Adipocyte (in vitro differentiated cells): ENCODE data around the gene TENT5D.

Source experiments
- DNase-seq: peaks from one replicate; pipeline ENCODE4 v3.0.0-alpha.2; 2015; ENCODE audit warnings: low read depth
- H3K27me3 ChIP-seq: replicated peaks from 2 replicates; pipeline ENCODE4 v1.7.0; 2013; ENCODE audit warnings: mild to moderate bottlenecking, low read length, moderate library complexity; ENCODE audit not compliant: control insufficient read depth, insufficient read depth
- H3K36me3 ChIP-seq: 2 replicates; pipeline ENCODE4 v1.7.0; 2013; ENCODE audit warnings: low read length, mild to moderate bottlenecking, moderate library complexity; ENCODE audit not compliant: control insufficient read depth, insufficient read depth, severe bottlenecking
- H3K4me1 ChIP-seq: 2 replicates; pipeline ENCODE4 v1.7.0; 2013; ENCODE audit warnings: mild to moderate bottlenecking, low read length, moderate library complexity; ENCODE audit not compliant: control insufficient read depth, insufficient read depth
- H3K4me3 ChIP-seq: 2 replicates; pipeline ENCODE4 v1.7.0; 2013; ENCODE audit warnings: mild to moderate bottlenecking, low read length, moderate library complexity
- H3K9ac ChIP-seq: 2 replicates; pipeline ENCODE4 v1.7.0; 2013; ENCODE audit warnings: mild to moderate bottlenecking, low read length, moderate library complexity
- H3K9me3 ChIP-seq: 2 replicates; pipeline ENCODE4 v1.7.0; 2013; ENCODE audit warnings: mild to moderate bottlenecking, low read length, moderate library complexity; ENCODE audit not compliant: control insufficient read depth

TENT5D gene

DNA sequence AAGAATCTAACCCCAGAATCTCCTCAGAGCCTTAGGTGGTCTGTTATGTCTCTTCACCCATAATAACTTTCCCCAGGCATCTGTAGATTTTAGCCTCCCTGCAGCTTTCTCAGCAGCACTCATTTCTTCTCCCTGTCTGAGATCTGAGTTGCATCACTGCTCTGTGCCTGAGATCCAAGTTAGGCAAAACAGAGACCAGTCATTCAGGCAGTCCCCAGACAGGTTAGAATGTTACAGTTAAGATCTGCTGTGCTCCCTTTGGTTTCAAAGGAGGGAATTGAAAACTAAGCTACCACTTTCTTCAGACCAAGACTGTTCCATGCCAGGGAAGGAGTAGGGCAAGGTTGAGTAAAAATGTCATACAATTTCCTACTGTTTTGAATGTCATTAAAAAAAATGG is 65.3 kb downstream of the TENT5D start:
- Histone ChIP-seq H3K9ac (no peak overlapping the region), H3K4me1 (no peaks in the 10 kb centered on the region), H3K9me3 (peaks cover 10% of the 10 kb centered on the region), H3K36me3 (no peaks in the 10 kb centered on the region), H3K4me3 (no peak overlapping the region), H3K27me3 (peaks cover 7% of the 10 kb centered on the region)
- DNase-seq: no peak

DNA sequence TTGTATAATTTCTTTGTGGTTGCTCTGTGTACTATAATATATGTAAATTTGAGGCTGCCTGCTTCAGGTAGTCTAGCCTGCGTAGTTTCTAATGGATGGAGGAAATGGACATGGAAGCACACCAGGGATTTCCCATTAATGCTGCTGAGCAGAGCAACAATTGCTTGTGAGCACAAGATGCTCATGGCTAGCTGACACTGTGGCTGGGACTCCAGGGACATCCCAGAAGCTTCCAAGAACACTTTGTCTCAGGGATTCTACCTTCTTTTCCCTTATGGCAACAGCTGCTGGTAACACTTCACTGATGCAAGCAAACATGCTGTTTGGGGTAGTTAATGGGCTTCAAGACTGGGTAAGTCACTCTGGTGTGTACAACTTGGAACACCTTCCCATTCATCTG is 66.1 kb downstream of the TENT5D start:
- H3K27me3 ChIP-seq: peaks cover 7% of the 10 kb centered on the region
- H3K36me3 ChIP-seq: no peaks in the 10 kb centered on the region
- no peak overlapping the region for H3K4me3 ChIP-seq
- no peak overlapping the region for H3K9ac ChIP-seq
- peaks cover 11% of the 10 kb centered on the region for H3K9me3 ChIP-seq
- DNase-seq: no peak
- H3K4me1 ChIP-seq: no peaks in the 10 kb centered on the region

DNA sequence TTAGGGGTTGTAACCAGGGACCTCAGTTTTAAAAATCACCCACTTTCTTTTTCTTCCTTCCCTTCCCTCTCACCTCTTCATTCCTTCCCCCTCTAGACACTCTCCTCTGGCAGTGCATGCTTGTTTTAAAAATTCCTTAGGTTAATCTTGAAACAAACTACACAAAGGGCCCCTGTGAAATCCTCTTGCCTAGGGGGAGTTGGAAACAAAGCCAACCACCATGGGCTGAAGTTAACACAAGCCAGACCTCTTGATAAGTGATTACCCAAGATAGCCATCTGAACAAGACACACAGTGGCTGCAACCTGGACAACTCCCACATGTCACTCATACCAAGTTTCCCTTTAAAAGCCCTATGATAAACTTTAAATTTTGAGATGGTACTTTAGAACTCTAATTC is 68.9 kb downstream of the TENT5D start:
- H3K4me3 ChIP-seq: no peak overlapping the region
- DNase-seq: no peak
- H3K9ac ChIP-seq: no peak overlapping the region
- H3K36me3 ChIP-seq: no peaks in the 10 kb centered on the region
- no peaks in the 10 kb centered on the region for H3K4me1 ChIP-seq
- peaks cover 14% of the 10 kb centered on the region for H3K9me3 ChIP-seq
- no peaks in the 10 kb centered on the region for H3K27me3 ChIP-seq
